ENCODE results near the gene TTLL10. TPM values are rescaled to one million over a fixed set of nuclear protein-coding genes. Genes with fewer than 3 reads are reported as not detected.

TTLL10 gene
- total and polyA plus RNA-seq, 2 experiments from 2014 or later = 0.45 TPM; not detected in 1

DNA sequence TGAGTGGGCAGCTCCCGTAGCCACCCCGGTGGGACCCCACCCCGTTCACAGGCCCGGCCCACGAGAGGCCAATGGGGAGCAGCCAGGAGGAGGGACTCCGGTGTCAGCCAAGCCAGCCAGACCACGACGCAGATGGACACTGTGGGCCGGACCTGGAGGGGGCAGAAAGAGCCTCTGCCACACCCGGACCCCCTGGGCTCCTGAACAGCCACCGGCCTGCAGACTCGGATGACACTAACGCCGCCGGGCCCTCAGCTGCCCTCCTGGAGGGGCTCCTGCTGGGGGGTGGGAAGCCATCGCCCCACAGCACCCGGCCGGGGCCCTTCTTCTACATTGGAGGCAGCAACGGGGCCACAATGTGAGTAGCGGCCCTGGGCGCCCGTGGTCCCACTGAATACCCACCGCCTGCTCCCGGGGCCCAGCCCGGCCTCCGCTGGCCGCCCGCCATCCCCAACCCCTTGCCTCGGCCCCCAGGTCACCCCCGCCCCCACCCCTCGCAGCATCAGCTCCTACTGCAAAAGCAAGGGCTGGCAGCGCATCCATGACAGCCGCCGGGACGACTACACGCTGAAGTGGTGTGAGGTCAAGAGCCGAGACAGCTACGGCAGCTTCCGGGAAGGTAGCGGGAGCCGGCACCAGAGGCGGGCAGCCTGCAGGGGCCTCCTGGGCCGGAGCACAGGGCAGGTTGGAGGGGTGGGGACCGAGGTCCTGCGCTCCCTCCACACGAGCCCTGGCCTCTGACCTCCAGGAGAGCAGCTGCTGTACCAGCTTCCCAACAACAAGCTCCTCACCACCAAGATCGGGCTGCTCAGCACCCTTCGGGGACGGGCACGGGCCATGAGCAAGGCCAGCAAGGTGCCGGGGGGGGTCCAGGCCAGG, 6.5 kb downstream of the TTLL10 start (continued):
- TF ChIP-seq, protein P1, sequence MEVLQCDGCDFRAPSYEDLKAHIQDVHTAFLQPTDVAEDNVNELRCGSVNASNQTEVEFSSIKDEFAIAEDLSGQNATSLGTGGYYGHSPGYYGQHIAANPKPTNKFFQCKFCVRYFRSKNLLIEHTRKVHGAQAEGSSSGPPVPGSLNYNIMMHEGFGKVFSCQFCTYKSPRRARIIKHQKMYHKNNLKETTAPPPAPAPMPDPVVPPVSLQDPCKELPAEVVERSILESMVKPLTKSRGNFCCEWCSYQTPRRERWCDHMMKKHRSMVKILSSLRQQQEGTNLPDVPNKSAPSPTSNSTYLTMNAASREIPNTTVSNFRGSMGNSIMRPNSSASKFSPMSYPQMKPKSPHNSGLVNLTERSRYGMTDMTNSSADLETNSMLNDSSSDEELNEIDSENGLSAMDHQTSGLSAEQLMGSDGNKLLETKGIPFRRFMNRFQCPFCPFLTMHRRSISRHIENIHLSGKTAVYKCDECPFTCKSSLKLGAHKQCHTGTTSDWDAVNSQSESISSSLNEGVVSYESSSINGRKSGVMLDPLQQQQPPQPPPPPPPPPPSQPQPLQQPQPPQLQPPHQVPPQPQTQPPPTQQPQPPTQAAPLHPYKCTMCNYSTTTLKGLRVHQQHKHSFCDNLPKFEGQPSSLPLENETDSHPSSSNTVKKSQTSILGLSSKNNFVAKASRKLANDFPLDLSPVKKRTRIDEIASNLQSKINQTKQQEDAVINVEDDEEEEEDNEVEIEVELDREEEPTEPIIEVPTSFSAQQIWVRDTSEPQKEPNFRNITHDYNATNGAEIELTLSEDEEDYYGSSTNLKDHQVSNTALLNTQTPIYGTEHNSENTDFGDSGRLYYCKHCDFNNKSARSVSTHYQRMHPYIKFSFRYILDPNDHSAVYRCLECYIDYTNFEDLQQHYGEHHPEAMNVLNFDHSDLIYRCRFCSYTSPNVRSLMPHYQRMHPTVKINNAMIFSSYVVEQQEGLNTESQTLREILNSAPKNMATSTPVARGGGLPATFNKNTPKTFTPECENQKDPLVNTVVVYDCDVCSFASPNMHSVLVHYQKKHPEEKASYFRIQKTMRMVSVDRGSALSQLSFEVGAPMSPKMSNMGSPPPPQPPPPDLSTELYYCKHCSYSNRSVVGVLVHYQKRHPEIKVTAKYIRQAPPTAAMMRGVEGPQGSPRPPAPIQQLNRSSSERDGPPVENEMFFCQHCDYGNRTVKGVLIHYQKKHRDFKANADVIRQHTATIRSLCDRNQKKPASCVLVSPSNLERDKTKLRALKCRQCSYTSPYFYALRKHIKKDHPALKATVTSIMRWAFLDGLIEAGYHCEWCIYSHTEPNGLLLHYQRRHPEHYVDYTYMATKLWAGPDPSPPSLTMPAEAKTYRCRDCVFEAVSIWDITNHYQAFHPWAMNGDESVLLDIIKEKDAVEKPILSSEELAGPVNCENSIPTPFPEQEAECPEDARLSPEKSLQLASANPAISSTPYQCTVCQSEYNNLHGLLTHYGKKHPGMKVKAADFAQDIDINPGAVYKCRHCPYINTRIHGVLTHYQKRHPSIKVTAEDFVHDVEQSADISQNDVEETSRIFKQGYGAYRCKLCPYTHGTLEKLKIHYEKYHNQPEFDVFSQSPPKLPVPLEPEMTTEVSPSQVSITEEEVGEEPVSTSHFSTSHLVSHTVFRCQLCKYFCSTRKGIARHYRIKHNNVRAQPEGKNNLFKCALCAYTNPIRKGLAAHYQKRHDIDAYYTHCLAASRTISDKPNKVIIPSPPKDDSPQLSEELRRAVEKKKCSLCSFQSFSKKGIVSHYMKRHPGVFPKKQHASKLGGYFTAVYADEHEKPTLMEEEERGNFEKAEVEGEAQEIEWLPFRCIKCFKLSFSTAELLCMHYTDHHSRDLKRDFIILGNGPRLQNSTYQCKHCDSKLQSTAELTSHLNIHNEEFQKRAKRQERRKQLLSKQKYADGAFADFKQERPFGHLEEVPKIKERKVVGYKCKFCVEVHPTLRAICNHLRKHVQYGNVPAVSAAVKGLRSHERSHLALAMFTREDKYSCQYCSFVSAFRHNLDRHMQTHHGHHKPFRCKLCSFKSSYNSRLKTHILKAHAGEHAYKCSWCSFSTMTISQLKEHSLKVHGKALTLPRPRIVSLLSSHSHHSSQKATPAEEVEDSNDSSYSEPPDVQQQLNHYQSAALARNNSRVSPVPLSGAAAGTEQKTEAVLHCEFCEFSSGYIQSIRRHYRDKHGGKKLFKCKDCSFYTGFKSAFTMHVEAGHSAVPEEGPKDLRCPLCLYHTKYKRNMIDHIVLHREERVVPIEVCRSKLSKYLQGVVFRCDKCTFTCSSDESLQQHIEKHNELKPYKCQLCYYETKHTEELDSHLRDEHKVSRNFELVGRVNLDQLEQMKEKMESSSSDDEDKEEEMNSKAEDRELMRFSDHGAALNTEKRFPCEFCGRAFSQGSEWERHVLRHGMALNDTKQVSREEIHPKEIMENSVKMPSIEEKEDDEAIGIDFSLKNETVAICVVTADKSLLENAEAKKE (CRISPR knock-in tag; IDR thresholded peaks at IDR 0.05) = no peak
- no peak for TF ChIP-seq NANOG (IDR thresholded peaks at IDR 0.05; ENCODE audit: borderline replicate concordance)
- TF ChIP-seq ZNF331 (CRISPR knock-in tag; IDR thresholded peaks at IDR 0.05; ENCODE audit: low read depth) = no peak
- TF ChIP-seq JUNB (IDR thresholded peaks at IDR 0.05; ENCODE audit: unreplicated experiment) = no peak
- TF ChIP-seq, protein P2, sequence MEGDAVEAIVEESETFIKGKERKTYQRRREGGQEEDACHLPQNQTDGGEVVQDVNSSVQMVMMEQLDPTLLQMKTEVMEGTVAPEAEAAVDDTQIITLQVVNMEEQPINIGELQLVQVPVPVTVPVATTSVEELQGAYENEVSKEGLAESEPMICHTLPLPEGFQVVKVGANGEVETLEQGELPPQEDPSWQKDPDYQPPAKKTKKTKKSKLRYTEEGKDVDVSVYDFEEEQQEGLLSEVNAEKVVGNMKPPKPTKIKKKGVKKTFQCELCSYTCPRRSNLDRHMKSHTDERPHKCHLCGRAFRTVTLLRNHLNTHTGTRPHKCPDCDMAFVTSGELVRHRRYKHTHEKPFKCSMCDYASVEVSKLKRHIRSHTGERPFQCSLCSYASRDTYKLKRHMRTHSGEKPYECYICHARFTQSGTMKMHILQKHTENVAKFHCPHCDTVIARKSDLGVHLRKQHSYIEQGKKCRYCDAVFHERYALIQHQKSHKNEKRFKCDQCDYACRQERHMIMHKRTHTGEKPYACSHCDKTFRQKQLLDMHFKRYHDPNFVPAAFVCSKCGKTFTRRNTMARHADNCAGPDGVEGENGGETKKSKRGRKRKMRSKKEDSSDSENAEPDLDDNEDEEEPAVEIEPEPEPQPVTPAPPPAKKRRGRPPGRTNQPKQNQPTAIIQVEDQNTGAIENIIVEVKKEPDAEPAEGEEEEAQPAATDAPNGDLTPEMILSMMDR (conservative IDR thresholded peaks at IDR 0.05; ENCODE audit: low read depth in 2 of 2) = no peak

All from GM23338 (cell line).